EL (cell line): ENCODE data around the gene PHACTR3.
"Not testable (repeated sequence)": the region's sequence is repeated elsewhere in the genome, so short reads cannot be mapped to it uniquely, and the experiment has no call there.

Experiments
- DNase-seq: peaks from one replicate; pipeline ENCODE4 v3.0.0-alpha.2; 2016

PHACTR3 gene

GRCh38 chr20:59603781-59604541, at the start of gene PHACTR3:
TSS of gene PHACTR3 (plus strand) at chr20:59604540. CDS start at chr20:59605015, 475 bp downstream.
- no peak for DNase-seq

GRCh38 chr20:59557733-59558529, 46.4 kb upstream of the PHACTR3 start:
- DNase-seq: not testable (repeated sequence)

DNA sequence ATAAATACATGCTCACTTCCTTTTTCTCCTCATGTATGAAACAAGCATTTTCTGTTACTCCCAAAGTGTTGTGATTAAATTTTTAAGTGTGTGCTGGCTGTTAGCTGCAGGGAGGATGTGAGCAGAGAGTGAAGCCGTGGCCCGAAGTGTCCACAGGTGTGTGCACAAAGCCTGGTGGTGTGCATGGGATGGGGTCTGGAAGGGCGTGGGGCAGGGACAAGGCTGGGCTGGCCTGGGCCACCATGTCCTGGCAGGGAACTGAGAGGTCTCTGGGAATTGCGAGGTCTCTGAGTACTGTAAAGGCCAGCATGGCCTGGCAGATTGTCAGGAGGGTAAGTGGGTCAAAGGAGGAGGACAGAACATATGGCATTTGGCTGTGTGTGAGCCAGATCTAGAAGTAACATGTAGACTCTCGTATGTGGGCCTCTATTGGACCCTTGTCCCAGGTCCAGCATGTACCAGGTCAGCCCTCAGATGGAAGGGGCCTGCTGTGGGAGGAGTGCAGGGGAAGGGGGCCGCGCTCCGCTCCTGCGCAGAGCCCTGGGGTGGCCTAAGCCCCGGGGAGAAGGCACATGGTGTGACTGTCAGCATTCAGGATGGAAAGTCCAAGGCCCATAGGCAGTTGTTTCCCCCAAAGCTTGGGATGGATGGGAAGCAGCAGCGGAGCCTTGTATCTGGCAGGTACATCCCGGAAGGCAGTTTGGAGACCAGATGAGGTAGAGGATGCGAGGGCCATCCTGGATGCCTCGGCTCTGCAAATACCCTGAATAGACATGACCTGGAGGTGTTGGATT, 45.1 kb upstream of the PHACTR3 start:
- no peak for DNase-seq

DNA sequence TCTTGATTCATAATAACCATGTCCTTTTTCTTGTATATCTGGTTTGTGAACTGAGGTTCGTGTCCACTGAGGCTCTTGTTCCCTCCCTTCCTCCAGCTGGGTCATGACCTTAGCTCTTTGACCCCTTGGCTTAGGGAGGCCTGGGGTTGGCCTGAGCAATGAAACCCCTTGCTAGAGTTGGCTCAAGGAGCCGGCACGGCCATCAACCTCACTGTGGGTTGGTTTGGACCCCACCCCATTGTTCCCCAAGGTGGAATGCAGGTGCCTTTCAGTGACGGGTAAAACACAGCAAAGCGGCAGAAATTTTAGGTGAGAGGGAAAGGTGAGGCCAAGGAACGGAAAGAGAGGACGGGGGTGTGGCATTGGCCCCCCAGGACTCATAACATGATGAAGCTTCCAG, 44.5 kb upstream of the PHACTR3 start:
- no peak for DNase-seq

GRCh38 chr20:59560588-59561227, 43.6 kb upstream of the PHACTR3 start:
- peak; percentile 7 for DNase-seq

- DNase-seq: no peak
Observed at GRCh38 chr20:59561228-59561605, 43.1 kb upstream of the PHACTR3 start.

DNA sequence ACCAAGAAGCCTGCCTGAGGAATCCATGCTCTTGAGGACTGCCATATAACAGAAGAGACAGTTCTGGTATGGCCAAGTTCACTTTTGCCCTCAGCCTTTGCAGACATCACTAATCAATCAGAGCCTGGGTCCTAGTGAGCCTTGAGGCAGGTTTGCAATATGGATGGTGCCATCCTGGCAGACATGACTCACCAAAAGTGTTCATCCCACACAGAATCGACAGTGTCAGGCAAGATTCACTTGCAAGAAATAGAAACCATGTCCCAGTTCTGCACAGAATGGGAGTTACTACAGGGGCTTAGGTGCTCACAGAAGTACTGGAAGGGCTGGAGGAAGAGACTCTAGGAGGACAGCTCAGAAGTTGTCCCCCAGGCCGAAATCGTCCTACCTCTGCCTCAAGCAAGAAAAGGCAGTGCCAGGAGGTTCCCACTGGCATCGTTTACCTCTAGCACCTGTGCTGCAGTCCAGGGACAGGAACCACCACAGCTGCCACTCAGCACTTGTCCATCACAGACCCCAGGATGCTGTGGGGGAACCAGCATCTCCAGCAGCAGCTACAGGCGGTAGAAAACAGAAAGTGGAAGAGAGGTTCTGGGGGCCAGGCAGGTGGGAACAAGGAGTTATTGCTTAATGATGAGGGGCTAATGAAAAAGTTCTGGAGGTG, 42.6 kb upstream of the PHACTR3 start:
- no peak for DNase-seq

DNA sequence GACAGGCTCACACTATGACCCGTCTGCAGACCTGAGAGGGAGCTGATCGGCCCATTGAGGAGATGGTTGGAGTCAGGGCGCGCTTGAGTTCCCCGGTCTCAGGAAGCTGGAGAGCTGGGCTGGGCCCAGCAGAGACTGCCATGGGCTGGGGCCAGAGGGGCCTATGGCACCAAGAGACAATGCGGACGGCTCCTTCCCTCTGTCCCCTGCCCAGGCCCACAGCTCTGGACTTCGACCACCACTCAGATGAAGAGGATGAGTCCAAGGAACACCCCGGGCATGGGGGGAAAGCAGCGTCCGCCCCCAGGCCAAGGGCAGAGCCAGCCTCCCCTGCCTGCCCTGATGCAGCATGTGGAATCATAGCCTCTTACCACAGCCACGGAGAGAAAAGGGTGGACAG, 40.2 kb upstream of the PHACTR3 start:
- no peak for DNase-seq

DNA sequence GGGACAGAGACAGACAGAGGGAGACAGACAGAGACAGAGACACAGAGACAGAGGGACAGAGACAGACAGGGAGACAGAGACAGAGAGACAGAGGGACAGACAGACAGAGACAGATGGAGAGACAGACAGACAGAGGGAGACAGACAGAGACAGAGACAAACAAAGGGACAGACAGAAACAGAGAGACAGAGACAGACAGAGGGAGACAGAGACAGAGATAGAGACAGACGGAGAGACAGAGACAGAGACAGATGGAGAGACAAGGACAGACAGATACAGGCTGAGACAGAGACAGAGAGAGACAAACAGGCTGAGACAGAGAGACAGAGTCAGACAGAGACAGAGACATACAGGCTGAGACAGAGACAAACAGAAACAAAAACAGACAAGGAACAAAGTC, 39.4 kb upstream of the PHACTR3 start:
- no peak for DNase-seq

DNA sequence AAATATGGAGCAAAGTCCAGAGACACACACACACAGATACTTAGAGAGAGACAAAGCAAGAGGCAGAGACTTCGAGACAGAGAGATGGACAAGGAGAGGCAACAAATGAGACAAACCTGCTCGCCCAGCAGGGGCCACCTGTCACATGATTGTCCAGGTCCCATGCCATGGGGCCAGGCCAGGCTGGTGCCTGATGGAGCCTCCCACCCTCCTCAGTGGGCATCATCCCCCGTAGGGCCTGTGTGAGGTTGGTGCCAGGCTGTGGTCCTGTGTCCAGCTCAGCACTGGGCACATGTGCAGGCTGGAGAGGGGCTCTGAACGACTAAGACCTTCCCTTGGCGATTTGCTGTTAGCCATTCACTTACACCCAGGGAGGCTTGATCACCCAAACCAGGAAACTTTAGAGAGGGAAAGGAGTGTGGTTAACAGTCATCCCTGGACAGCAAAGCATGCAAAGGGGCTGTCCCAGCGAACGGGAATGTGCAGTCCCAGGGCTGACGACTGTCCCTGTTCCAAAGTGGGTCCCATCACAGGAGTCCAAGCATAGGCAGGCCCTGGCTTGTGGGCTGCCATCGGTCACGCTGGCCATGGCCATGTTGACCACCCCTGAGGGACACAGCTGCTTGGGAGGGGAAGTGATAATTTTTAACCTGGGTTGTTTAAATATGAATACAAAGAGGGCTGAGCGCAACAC, 38.4 kb upstream of the PHACTR3 start:
- no peak for DNase-seq

DNA sequence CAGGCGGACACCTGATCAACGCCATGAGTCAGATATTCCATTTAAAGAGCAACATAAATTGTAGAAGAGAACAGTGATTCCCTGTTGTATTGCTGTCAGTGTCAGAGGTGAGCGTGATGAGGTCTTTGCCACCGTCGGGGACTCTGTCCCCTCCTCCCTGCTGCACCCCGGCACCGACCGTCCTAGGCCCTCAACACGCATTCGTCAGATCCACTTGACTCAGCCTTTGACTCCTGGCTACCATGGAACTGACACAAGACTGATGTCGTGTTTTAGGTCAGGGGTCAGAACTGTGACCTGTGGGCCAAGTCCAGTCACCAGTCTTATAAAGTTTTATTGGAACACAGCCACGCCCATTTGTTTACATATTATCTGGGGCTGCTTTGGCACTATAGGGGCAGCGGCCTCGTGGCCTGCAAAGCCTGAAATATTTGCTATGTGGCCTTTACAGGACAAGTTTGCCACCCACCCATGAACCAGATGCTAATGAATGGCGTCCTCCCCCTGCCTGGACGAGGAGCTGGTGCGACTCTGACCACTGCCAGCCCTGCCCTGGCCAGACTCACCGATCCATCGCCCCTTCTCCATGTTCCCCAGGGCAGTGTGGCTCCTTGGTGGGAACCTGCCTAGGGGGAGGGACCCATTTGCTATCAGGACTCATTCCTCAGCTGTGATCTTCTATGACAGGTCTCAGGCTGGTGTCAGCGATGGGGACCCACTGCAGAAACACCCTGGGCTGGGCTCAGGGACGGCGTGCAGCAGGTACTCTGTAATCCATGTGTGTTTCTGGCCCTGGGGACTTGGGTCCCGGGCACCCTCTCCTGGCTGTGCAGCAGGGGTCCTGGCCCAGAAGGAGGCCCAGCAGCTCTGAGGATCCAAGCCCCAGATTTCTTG, 37.5 kb upstream of the PHACTR3 start:
- no peak for DNase-seq

DNA sequence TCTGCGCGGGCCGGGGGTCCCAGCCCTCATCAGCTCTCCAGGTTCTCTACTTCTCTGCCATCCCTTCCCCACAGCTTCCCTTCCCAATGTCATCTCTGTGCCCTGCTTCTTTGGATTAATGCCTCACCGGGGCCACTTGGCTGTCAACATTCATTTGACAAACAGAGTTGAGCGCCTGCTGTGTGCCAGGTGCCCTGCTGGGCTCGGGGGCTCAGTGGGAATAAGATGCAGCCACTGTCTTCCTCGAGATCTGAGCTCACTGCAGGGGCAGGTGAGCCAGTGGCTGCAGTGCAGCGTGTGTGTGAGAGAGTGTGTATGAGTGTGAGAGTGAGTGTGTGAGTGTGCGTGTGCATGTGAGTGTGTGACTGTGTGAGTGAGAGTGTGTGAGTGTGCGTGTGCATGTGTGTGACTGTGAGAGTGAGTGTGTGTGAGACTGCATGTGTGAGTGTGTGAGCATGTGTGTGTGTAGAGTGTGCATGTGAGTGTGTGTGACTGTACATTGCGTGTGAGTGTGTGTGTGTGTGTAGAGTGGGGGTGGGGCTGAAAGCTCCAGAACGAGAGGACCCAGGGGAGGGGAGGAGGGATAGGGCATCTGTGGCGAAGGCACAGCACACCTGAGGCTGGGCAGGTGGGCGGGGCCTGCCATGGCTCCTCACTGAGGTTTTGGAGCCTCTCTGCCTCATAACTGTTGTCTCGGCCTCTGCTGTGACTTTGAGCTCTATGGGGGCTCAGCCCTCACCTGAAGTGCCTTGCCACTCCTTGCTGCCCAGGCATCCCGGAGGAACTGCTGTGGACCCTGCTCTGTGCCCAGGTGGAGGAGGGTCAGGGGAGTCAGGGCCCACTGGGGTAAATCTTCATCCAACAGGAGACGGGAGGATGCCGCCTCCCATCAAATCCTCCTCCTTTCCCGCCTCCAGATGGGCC, 36.5 kb upstream of the PHACTR3 start:
- DNase-seq: no peak

DNA sequence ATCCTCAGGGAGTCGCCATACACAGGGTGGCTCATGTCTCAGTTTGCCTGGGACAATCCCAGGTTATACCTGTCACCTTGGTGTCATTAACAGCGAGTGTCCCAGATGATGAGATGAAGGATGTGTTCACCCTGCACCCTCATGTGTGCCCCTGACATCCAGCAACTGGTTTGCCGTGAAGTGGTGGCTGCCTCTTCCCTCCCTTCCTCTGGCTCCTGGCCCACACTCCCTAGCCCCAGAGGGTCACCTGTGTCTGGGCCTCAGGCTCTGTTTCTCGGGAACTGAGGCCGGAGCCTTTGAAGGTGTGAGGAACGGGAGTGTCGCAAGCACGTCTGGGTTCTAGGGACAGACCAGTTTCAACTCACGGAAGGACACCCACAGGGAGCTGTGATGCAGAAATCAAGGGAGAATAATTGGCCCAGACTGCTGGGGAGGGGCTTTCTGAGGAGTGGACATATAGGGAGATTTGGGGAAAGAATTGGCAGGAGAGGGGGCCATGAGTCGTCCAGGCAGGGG, 35.8 kb upstream of the PHACTR3 start:
- DNase-seq: no peak

DNA sequence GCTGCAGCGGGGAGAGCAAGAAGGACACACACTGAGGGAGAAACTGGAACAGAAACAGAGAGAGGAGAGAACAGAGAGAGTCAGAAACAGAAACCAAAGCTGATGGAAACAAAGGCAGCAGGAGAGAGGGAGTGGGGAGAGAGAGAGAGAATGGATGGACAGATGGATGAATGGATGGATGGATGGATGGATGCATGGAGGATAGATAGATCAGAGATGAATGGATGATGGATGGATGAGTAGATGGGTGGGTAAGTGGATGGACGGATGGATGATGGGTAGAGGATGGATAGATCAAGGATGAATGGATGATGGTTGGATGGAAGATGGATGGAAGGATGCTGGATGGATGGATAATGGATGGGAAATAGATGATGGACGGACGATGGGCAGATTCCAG, 35.0 kb upstream of the PHACTR3 start:
- DNase-seq: no peak

GRCh38 chr20:59571151-59571550, 33.2 kb upstream of the PHACTR3 start:
- DNase-seq: no peak

DNA sequence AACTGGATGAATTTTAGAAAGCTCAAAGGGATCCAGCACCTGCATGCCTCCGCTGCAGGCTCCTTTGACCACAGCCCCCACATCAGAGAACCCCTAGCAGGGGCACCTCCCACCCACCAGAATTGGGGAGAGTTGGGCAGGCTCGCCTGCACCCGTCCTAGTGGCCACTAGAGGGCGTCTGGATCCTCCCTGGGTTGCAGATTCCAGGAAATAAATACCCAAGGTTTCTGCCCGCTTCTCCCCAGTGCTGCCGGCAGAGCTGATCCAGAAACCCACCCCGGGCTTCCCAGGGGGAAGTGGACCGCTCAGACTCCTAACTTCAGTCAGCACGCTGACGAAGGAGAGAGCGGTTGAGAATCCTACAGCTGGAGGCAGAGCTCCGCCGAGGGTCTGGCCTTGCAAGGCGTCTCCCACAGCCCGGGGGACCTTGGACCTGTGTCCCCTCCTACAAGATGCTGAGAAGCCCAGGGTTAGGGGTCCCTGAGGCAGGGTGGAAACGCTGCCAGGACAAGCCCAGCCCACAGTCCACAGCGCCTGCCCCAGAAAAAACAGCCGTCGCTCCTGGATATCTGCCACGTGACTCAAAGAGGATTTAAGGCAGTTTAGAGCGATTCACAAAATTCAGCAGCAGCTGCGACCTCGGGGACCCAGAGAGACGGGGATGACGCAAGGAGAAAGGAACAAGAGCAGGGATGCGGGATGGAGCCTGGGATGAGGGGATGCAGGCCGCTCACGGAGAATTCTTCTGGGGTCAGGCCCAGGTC, 32.6 kb upstream of the PHACTR3 start:
- DNase-seq: peak; percentile 51

DNA sequence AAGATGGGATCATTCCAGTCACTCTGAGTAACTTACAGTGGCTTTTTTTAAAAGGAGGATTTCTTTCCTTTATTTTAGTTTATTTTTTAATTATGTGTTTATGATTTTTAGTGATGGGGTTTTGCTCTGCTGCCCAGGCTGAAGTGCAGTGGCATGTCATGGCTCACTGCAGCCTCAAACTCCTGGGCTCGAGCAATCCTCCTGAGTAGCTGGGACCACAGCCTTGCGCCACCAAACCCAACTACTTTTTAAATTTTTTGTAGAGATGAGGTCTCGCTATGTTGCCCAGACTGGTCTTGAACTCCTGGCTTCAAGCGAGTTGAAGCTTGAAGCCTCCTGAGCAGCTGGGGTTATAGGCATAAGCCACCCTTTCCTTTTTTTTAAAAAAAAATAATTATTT, 31.8 kb upstream of the PHACTR3 start:
- no peak for DNase-seq

GRCh38 chr20:59573837-59574236, 30.5 kb upstream of the PHACTR3 start:
- no peak for DNase-seq

DNA sequence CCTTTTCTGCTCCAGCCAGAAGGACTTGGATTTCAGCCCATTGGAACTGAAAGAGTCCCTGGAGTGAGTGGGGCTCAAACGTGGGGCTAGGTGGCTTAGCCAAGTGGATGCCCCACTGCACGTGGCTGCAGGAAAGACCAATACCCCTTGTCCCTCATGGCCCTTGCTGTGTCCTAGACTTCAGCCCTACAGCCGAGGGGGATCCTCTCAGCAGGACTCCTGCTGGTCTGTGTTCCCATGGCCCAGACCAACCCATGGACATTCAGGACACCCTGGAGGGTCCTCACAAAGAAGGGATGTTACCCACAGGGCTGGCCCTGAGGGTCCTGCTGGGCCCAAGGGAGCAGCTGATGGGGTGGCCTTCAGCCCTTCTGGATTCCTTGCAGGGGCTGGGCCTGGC, 30.0 kb upstream of the PHACTR3 start:
- no peak for DNase-seq
